ENCODE measurements around the gene TMEM255B.

TMEM255B gene

GRCh38 chr13:113766035-113766800 is 7.2 kb downstream of the TMEM255B start:
- TF ChIP-seq GATA2 (IDR thresholded peaks at IDR 0.05; ENCODE audit: low read depth, low read length) = no peak
- TF ChIP-seq GATA3 (IDR thresholded peaks at IDR 0.05; ENCODE audit: low read depth, low read length) = no peak

GRCh38 chr13:113767366-113767765 is 8.3 kb downstream of the TMEM255B start:
- TF ChIP-seq GATA2 (IDR thresholded peaks at IDR 0.05; ENCODE audit: low read depth, low read length) = no peak
- no peak for TF ChIP-seq GATA3 (IDR thresholded peaks at IDR 0.05; ENCODE audit: low read depth, low read length)

- no peak for TF ChIP-seq GATA2 (IDR thresholded peaks at IDR 0.05; ENCODE audit: low read depth, low read length)
- no peak for TF ChIP-seq GATA3 (IDR thresholded peaks at IDR 0.05; ENCODE audit: low read depth, low read length)
Measured at GRCh38 chr13:113768018-113768905, 9.2 kb downstream of the TMEM255B start.

GRCh38 chr13:113769106-113769505 is 10.1 kb downstream of the TMEM255B start:
- TF ChIP-seq GATA3 (IDR thresholded peaks at IDR 0.05; ENCODE audit: low read depth, low read length) (no peak), GATA2 (IDR thresholded peaks at IDR 0.05; ENCODE audit: low read depth, low read length) (no peak)

GRCh38 chr13:113769881-113770280 is 10.9 kb downstream of the TMEM255B start:
- no peak for TF ChIP-seq GATA3 (IDR thresholded peaks at IDR 0.05; ENCODE audit: low read depth, low read length)
- no peak for TF ChIP-seq GATA2 (IDR thresholded peaks at IDR 0.05; ENCODE audit: low read depth, low read length)

GRCh38 chr13:113770441-113770840 is 11.4 kb downstream of the TMEM255B start:
- no peak for TF ChIP-seq GATA3 (IDR thresholded peaks at IDR 0.05; ENCODE audit: low read depth, low read length)
- TF ChIP-seq GATA2 (IDR thresholded peaks at IDR 0.05; ENCODE audit: low read depth, low read length) = no peak

- TF ChIP-seq GATA3 (IDR thresholded peaks at IDR 0.05; ENCODE audit: low read depth, low read length) (no peak), GATA2 (IDR thresholded peaks at IDR 0.05; ENCODE audit: low read depth, low read length) (no peak)
Measured at GRCh38 chr13:113770937-113771336, 11.9 kb downstream of the TMEM255B start.

GRCh38 chr13:113771709-113772331 is 12.8 kb downstream of the TMEM255B start:
- TF ChIP-seq GATA2 (IDR thresholded peaks at IDR 0.05; ENCODE audit: low read depth, low read length) (no peak), GATA3 (IDR thresholded peaks at IDR 0.05; ENCODE audit: low read depth, low read length) (no peak)

- TF ChIP-seq GATA3 (IDR thresholded peaks at IDR 0.05; ENCODE audit: low read depth, low read length) (no peak), GATA2 (IDR thresholded peaks at IDR 0.05; ENCODE audit: low read depth, low read length) (no peak)
Measured at GRCh38 chr13:113774177-113775107, 15.4 kb downstream of the TMEM255B start.

GRCh38 chr13:113775451-113776145 is 16.6 kb downstream of the TMEM255B start:
- no peak for TF ChIP-seq GATA3 (IDR thresholded peaks at IDR 0.05; ENCODE audit: low read depth, low read length)
- no peak for TF ChIP-seq GATA2 (IDR thresholded peaks at IDR 0.05; ENCODE audit: low read depth, low read length)

GRCh38 chr13:113776231-113777125 is 17.5 kb downstream of the TMEM255B start:
- no peak for TF ChIP-seq GATA2 (IDR thresholded peaks at IDR 0.05; ENCODE audit: low read depth, low read length)
- TF ChIP-seq GATA3 (IDR thresholded peaks at IDR 0.05; ENCODE audit: low read depth, low read length) = no peak
